SK-N-MC (cell line): ENCODE data around the gene MCF2L.

Experiments used
- DNase-seq: peaks from one replicate; pipeline ENCODE4 v3.0.0-alpha.2; 2011; ENCODE audit warnings: low read depth, low spot score
- H3K27ac ChIP-seq: fragments of 200-600 bp; sonication (generic); 2 replicates; pipeline ENCODE4 v1.5.1; 2016; ENCODE audit warnings: mixed run types
- H3K36me3 ChIP-seq: fragments of 200-600 bp; sonication (generic); 2 replicates; pipeline ENCODE4 v1.6.1; 2017; ENCODE audit warnings: antibody characterized with exemption, low read length, mixed read lengths; ENCODE audit not compliant: insufficient read depth
- H3K4me3 ChIP-seq: fragments of 200-600 bp; sonication (generic); 2 replicates; pipeline ENCODE4 v1.5.1; 2016
- H3K9ac ChIP-seq: fragments of 200-600 bp; sonication (generic); 2 replicates; pipeline ENCODE4 v1.8.0; 2017; ENCODE audit warnings: mixed run types, mixed read lengths; ENCODE audit not compliant: insufficient read length
- H3K9me3 ChIP-seq: fragments of 200-600 bp; sonication (generic); 2 replicates; pipeline ENCODE4 v1.6.1; 2017; ENCODE audit warnings: low read depth, mild to moderate bottlenecking, antibody characterized with exemption, low read length, moderate library complexity, mixed read lengths
- EZH2 ChIP-seq: fragments of 200-600 bp; sonication (generic); IDR thresholded peaks from one replicate; pipeline ENCODE4 v1.6.1; 2017; ENCODE audit warnings: antibody characterized with exemption
- FOXP2 ChIP-seq: optimal IDR thresholded peaks from 2 replicates; pipeline ENCODE3; 2011; ENCODE audit warnings: mild to moderate bottlenecking, moderate library complexity; ENCODE audit not compliant: insufficient read depth; ENCODE audit errors: extremely low read length, control extremely low read depth
- POLR2AphosphoS5 ChIP-seq: IDR thresholded peaks from 2 replicates; pipeline ENCODE4 v1.6.1; 2012; ENCODE audit warnings: mild to moderate bottlenecking, low read depth, low read length, borderline replicate concordance

The MCF2L gene

GRCh38 chr13:113072376-113072775 is 103.4 kb downstream of the MCF2L start:
- H3K4me3 ChIP-seq, result no peak overlapping the region
- H3K9me3 ChIP-seq, result no peaks in the 10 kb centered on the region; the same call in 1 of the 2 replicates
- H3K36me3 ChIP-seq, result no peaks in the 10 kb centered on the region
- DNase-seq, result no peak
- no peak overlapping the region for H3K27ac ChIP-seq
- no peak for TF ChIP-seq EZH2
- no peak for TF ChIP-seq FOXP2
- TF ChIP-seq POLR2AphosphoS5, result no peak
- H3K9ac ChIP-seq, result no peak overlapping the region

- H3K9ac ChIP-seq, result no peak overlapping the region
- DNase-seq, result no peak
- no peaks in the 10 kb centered on the region; the same call in 1 of the 2 replicates for H3K9me3 ChIP-seq
- no peak overlapping the region for H3K4me3 ChIP-seq
- H3K36me3 ChIP-seq, result no peaks in the 10 kb centered on the region
- TF ChIP-seq FOXP2 (no peak), EZH2 (no peak), POLR2AphosphoS5 (no peak)
- H3K27ac ChIP-seq, result no peak overlapping the region
Observed at GRCh38 chr13:113073942-113074341, 104.9 kb downstream of the MCF2L start.

DNA sequence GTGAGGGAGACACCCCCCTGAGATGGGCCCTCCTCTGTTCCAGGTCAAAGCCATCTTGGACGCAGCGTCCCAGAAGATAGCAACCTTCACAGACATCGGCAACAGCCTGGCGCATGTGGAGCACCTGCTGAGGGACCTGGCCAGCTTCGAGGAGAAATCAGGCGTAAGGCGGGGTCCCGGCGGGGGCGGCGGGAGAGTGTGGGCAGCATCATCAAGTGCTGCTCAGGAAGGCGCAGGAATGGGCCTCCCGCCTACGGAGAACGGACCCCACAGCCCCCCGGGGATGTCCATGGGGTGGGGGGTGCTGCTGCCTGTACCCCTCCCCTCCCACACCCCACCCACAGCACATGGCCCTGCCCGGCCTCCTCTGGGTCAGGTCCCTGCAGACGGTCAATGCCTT is 105.4 kb downstream of the MCF2L start:
- no peaks in the 10 kb centered on the region; the same call in 1 of the 2 replicates for H3K9me3 ChIP-seq
- DNase-seq, result no peak

DNA sequence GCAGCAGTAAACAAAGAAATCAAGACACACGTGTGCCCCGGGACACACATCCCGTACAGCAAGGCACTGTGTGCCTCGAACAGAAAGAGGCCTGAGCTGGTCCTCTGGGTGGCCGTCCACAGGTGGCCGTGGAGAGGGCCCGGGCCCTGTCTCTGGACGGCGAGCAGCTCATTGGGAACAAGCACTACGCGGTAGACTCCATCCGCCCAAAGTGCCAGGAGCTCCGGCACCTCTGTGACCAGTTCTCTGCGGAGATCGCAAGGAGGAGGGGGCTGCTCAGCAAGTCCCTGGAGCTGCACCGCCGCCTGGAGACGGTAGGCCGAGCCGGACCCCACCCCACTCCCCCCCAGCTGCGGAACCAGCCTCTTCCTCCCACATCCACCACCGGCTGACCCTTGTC is 105.9 kb downstream of the MCF2L start:
- no peak for DNase-seq
- no peak overlapping the region for H3K4me3 ChIP-seq
- no peak for TF ChIP-seq FOXP2
- no peak overlapping the region for H3K9ac ChIP-seq
- H3K36me3 ChIP-seq, result no peaks in the 10 kb centered on the region
- no peak overlapping the region for H3K27ac ChIP-seq
- H3K9me3 ChIP-seq, result no peaks in the 10 kb centered on the region; the same call in 1 of the 2 replicates

More for the DNA sequence above, 105.4 kb downstream of the MCF2L start:
- Histone ChIP-seq H3K4me3 (no peak overlapping the region), H3K36me3 (no peaks in the 10 kb centered on the region), H3K27ac (no peak overlapping the region), H3K9ac (no peak overlapping the region)
- TF ChIP-seq EZH2 (no peak), POLR2AphosphoS5 (no peak), FOXP2 (no peak)

GRCh38 chr13:113075711-113076110 is 106.7 kb downstream of the MCF2L start:
- H3K27ac ChIP-seq, result no peak overlapping the region
- H3K9ac ChIP-seq, result no peak overlapping the region
- H3K36me3 ChIP-seq, result no peaks in the 10 kb centered on the region
- H3K9me3 ChIP-seq, result no peaks in the 10 kb centered on the region; the same call in 1 of the 2 replicates
- no peak overlapping the region for H3K4me3 ChIP-seq
- TF ChIP-seq POLR2AphosphoS5, result no peak
- DNase-seq, result no peak

DNA sequence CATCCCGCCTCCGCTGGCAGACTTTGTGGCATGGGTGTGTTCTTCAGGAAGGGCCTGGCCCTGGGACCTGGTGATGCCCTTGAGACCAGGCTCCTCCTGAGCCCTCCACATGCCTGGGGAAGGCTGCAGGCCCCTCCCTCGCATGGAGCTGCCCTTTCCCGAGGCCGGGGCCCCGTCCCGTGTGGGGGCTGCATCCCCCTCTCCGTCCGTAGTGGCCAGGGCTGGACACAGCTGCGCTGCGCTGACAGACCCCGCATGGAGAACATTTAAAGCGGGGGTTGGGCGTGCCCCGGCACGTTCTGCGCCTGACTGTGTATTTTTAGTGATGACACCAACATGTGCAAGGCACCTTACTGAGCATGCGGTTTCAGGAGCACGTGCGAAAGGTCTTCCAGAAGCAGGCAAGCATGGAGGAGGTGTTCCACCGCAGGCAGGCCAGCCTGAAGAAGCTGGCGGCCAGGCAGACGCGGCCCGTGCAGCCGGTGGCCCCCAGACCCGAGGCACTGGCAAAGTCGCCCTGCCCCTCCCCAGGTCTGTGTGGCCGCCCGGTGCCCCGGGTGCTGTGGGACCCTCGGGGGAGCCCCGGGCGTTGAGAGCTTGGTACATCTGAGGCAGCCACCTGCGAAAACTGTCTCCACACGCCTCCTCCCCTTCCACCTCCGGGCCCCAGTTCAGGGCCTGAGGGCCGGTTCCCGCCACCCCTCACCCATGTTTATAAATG is 107.8 kb downstream of the MCF2L start:
- H3K4me3 ChIP-seq, result no peak overlapping the region
- no peak for DNase-seq

GRCh38 chr13:113077566-113077952 is 108.5 kb downstream of the MCF2L start:
- no peaks in the 10 kb centered on the region for H3K36me3 ChIP-seq
- no peaks in the 10 kb centered on the region for H3K9me3 ChIP-seq
- no peak overlapping the region for H3K27ac ChIP-seq
- TF ChIP-seq POLR2AphosphoS5, result no peak
- TF ChIP-seq FOXP2, result no peak
- TF ChIP-seq EZH2, result no peak
- no peak for DNase-seq
- no peak overlapping the region for H3K9ac ChIP-seq
- no peak overlapping the region for H3K4me3 ChIP-seq

More for the DNA sequence above, 107.8 kb downstream of the MCF2L start:
- Histone ChIP-seq H3K36me3 (no peaks in the 10 kb centered on the region), H3K27ac (no peak overlapping the region), H3K9me3 (no peaks in the 10 kb centered on the region; the same call in 1 of the 2 replicates), H3K9ac (no peak overlapping the region)
- no peak for TF ChIP-seq POLR2AphosphoS5
- TF ChIP-seq EZH2, result no peak
- TF ChIP-seq FOXP2, result no peak

DNA sequence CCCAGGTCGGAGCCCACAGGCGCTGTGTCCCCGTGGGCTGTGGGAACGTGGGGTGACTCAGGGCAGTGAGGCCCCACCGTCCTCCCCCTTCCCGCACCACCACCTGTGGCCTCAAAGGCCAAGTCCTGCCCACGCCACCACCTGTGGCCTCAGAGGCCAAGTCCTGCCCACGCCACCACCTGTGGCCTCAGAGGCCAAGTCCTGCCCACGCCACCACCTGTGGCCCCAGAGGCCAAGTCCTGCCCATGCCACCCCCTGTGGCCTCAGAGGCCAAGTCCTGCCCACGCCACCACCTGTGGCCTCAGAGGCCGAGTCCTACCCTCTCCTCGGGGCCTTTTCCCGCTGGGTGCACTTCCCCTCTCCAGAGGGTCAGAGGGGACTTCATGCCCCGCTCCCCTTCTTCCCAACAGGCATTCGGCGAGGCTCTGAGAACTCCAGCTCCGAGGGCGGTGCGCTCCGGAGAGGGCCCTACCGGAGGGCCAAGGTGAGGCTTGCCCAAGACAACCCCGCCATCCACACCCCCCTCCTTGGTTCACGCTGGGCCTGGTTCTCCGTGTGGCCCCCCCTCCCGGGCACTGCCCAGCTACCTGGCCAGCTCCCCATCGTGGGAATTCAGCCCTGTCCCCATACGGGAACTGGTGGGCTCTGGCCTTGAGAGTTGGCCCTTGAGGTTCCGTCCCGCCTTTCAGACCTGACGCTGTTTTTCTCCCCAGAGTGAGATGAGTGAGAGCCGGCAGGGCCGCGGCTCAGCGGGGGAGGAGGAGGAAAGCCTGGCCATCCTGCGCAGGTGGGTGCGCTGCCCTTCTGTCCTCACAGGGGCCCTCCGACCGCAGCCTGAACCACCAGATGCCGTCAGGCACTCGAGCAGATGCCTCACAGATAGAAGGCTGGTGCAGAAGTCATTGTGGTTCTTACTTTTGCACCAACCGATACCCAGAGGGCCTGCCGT is 109.2 kb downstream of the MCF2L start:
- no peak for DNase-seq
- no peak for TF ChIP-seq POLR2AphosphoS5
- TF ChIP-seq FOXP2, result no peak
- TF ChIP-seq EZH2, result no peak
- Histone ChIP-seq H3K9ac (no peak overlapping the region), H3K36me3 (no peaks in the 10 kb centered on the region), H3K9me3 (no peaks in the 10 kb centered on the region), H3K27ac (no peak overlapping the region), H3K4me3 (no peak overlapping the region)
